Measurements from ENCODE around the gene ZDHHC20.

- TF ChIP-seq MAFK (IDR thresholded peaks at IDR 0.05; ENCODE audit: low read depth, low read length) (no peak), CTCF (conservative IDR thresholded peaks at IDR 0.05; ENCODE audit: low read depth, low read length) (no peak), SMC3 (IDR thresholded peaks at IDR 0.05; ENCODE audit: low read depth, low read length) (no peak), CHD1 (IDR thresholded peaks at IDR 0.05; ENCODE audit: low read depth, low read length) (no peak), MAZ (IDR thresholded peaks at IDR 0.05; ENCODE audit: borderline replicate concordance, low read depth, low read length) (no peak), CEBPB (IDR thresholded peaks at IDR 0.05; ENCODE audit: low read depth, low read length) (no peak), POLR2A (IDR thresholded peaks at IDR 0.05; ENCODE audit: low read depth, low read length) (no peak), FOS (IDR thresholded peaks at IDR 0.05; ENCODE audit: low read depth, low read length) (no peak), RAD21 (IDR thresholded peaks at IDR 0.05; ENCODE audit: low read length) (no peak)
These were observed 29.9 kb downstream of the ZDHHC20 start for GRCh38 chr13:21429211-21429610.
